Gastroesophageal sphincter (tissue), 3 donors: Measurements from ENCODE around the gene GTPBP1.

ENCODE experiments used
- POLR2A ChIP-seq, 2 donors: fragments of 450-650 bp; IDR thresholded peaks; one replicate each; pipeline ENCODE4 v1.6.1; 2017; ENCODE audit warnings: antibody characterized with exemption in 2 of 2, mild to moderate bottlenecking in 2 of 2, moderate library complexity in 1 of 2
- POLR2AphosphoS5 ChIP-seq: sonication (generic); formaldehyde crosslinking; IDR thresholded peaks from one replicate; pipeline ENCODE4 v1.6.1; 2017; ENCODE audit warnings: antibody characterized with exemption
- TF ChIP-seq, protein P1 (sequence below), 4 experiments: fragments of 200-600 bp in 2 of 4; fragments of 450-650 bp in 2 of 4; sonication (generic) in 1 of 4; IDR thresholded peaks; one replicate each; pipeline ENCODE4 v1.5.1; 2017 to 2019; ENCODE audit warnings: antibody characterized with exemption in 4 of 4, mild to moderate bottlenecking in 2 of 4, moderate library complexity in 2 of 4

DNA sequence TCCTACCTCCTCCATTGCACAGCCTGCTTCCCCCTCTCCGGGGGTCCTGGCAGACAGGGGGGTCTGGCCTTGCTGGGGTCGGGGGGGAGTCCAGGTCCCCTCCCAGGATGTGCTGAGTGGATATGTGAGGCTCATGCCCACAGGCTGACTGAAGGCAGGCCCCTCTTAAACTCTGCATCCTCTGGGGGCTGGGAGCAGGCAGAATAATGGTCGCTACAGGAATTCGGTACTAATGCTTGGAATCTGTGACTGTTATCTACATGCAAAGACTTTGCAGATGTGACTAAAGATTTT is 51.7 kb downstream of the GTPBP1 start:
- TF ChIP-seq POLR2A (IDR thresholded peaks at IDR 0.05) (no peak), POLR2AphosphoS5 (no peak)
- TF ChIP-seq, protein P1, sequence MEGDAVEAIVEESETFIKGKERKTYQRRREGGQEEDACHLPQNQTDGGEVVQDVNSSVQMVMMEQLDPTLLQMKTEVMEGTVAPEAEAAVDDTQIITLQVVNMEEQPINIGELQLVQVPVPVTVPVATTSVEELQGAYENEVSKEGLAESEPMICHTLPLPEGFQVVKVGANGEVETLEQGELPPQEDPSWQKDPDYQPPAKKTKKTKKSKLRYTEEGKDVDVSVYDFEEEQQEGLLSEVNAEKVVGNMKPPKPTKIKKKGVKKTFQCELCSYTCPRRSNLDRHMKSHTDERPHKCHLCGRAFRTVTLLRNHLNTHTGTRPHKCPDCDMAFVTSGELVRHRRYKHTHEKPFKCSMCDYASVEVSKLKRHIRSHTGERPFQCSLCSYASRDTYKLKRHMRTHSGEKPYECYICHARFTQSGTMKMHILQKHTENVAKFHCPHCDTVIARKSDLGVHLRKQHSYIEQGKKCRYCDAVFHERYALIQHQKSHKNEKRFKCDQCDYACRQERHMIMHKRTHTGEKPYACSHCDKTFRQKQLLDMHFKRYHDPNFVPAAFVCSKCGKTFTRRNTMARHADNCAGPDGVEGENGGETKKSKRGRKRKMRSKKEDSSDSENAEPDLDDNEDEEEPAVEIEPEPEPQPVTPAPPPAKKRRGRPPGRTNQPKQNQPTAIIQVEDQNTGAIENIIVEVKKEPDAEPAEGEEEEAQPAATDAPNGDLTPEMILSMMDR (IDR thresholded peaks at IDR 0.05) = no peak
